ENCODE measurements around the gene AGAP3.

The AGAP3 gene

DNA sequence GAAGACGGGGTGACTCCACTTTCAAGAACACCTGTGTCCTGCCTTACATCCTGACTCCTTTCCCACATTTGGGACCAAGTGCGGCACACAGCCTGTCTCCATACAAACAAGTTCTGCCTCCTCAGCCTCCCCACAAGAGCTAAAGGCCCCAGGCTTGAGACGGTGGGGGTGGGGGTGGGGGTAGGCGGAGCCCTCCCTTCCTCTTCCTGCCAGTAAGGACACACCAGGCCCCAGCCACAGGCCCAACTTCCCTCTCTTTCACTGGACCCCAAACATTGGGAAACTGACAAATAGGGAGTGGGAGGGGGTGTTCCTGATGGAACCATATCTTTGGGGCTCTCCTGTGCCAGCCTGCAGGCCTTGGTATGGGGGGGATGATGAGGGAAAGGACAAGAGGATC lies 33.2 kb upstream of the AGAP3 start:
- ChIA-PET POLR2A (no interaction called here), CTCF (interaction anchor here (1.2 kb wide), 1 partner anchor 15 kb away, joined by 3 read pairs; no protein-coding TSS in a partner anchor)
- DNase-seq (ENCODE audit: extremely low spot score): no peak
- TF ChIP-seq, protein P1, sequence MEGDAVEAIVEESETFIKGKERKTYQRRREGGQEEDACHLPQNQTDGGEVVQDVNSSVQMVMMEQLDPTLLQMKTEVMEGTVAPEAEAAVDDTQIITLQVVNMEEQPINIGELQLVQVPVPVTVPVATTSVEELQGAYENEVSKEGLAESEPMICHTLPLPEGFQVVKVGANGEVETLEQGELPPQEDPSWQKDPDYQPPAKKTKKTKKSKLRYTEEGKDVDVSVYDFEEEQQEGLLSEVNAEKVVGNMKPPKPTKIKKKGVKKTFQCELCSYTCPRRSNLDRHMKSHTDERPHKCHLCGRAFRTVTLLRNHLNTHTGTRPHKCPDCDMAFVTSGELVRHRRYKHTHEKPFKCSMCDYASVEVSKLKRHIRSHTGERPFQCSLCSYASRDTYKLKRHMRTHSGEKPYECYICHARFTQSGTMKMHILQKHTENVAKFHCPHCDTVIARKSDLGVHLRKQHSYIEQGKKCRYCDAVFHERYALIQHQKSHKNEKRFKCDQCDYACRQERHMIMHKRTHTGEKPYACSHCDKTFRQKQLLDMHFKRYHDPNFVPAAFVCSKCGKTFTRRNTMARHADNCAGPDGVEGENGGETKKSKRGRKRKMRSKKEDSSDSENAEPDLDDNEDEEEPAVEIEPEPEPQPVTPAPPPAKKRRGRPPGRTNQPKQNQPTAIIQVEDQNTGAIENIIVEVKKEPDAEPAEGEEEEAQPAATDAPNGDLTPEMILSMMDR (IDR thresholded peaks at IDR 0.05; ENCODE audit: control extremely low read depth, extremely low read depth, low read depth, missing control alignments): no peak

DNA sequence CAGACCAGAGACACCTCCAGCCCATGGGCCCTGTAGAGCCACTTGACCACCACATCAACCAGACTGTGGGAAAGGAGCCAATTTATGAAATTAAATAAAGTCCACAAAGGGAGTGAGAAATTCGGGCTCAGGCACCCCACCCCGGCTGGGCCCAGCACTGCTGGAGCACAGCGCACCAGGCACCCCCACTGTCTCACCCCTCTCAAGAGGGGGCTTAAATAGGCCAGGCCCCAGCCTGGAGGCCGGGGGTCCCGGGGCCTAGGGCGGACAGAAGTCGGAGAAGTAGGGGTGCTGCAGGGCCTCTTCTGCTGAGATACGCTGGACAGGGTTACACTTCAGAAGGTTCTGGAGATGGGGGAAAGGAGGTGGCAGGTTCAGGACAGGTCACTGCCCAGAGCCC lies 32.5 kb upstream of the AGAP3 start:
- CTCF ChIA-PET: no interaction called here
- POLR2A ChIA-PET: no interaction called here
- TF ChIP-seq, protein P1 (IDR thresholded peaks at IDR 0.05; ENCODE audit: control extremely low read depth, extremely low read depth, low read depth, missing control alignments): no peak
- DNase-seq (ENCODE audit: extremely low spot score): no peak

DNA sequence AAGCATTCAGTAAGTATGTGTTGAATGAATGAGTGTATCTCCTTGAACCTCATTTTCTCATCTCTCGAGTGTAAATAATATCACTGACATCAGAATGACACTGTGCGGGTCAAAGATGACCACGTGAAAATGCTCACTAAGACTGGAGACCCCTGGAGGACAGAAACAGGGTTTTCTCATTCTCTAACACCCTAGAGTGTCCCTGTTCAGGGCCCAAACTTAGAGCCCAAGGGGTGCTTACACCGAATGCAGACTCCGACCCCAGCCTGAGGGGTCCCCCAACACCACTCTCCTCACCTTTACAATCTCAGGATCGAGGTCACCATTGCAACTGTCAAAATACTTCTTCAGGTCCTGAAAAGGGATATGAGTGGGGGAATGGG lies 30.0 kb upstream of the AGAP3 start:
- ChIA-PET CTCF (no interaction called here), POLR2A (no interaction called here)
- TF ChIP-seq, protein P1 (IDR thresholded peaks at IDR 0.05; ENCODE audit: control extremely low read depth, extremely low read depth, low read depth, missing control alignments): no peak
- DNase-seq (ENCODE audit: extremely low spot score): no peak

DNA sequence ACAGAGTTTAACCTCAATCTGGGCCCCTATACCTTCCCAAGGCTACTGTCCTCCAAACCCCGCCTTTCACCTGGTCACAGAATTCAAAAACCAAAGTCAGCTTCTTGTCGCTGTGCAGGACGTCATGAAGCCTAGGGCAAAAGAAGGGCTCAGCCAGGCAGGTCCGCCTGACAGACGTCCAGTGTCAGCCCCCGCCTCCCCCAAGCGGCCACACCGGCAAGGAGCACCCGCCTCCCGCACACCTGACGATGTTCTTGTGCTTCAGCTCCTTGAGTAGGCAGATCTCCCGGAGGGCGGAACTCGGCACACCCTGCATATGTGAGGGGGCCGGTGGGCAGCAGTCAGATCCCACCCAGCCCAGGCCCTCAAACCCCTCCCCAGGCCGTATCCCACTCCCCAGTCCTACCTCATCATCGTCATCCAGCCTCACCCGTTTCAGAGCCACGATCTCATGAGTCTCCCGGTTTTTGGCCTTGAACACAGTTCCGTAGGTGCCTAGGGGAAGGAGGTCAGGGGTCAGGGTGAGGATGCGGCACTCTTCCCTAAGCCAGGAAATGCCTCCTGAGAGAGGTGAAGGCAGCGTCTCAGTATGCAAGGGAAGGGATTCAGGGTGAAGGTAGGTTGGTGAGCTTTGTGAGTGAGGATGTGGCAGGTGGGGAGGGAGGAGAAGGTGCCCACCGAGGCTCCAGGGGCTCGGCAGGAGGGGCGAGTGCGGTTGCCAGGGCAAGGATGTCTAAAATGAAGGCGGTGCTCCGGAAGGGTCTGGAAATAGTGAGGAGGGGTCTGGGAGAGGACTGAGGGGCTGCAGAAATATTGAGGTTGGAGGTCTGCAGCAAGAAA lies 29.4 kb upstream of the AGAP3 start:
- CTCF ChIA-PET: interaction anchor here (1.1 kb wide), 1 partner anchor 187 kb away, joined by 3 read pairs; no protein-coding TSS in a partner anchor
- POLR2A ChIA-PET: no interaction called here
- DNase-seq (ENCODE audit: extremely low spot score): no peak
- TF ChIP-seq, protein P1 (IDR thresholded peaks at IDR 0.05; ENCODE audit: control extremely low read depth, extremely low read depth, low read depth, missing control alignments): no peak

DNA sequence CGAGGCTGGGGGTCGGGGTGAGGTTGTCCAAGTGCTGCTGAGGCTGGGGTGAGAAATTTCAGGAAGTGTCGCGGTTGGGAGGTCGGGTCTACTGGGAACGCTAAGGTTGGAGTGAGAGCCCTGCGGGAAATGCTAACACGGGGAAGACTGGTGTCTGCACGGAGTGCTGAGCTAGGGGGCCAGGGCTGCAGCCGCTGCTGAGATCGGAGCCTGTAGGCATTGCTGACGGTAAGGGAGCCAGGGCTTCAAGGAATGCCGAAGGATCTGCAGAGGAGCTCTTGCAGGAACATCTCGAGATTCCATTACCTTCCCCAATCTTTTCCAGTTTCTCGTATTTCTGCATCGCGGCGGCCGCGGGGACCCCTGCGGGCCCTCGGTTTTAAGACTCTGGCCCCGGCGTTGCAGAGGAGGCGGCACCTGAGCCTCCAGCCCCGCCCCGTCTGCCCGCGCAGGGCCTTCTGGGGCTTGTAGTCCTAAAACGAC lies 28.7 kb upstream of the AGAP3 start, which contains the start of gene CDK5:
Gene CDK5, minus strand, starts transcription at position 392 of the 483 bp plus-strand sequence. Its CDS starts 49 bp downstream, at position 343.
- POLR2A ChIA-PET: no interaction called here
- CTCF ChIA-PET: interaction anchor here (1.1 kb wide), 1 partner anchor 187 kb away, joined by 3 read pairs; no protein-coding TSS in a partner anchor
- TF ChIP-seq, protein P1 (IDR thresholded peaks at IDR 0.05; ENCODE audit: control extremely low read depth, extremely low read depth, low read depth, missing control alignments): no peak
- no peak for DNase-seq (ENCODE audit: extremely low spot score)

DNA sequence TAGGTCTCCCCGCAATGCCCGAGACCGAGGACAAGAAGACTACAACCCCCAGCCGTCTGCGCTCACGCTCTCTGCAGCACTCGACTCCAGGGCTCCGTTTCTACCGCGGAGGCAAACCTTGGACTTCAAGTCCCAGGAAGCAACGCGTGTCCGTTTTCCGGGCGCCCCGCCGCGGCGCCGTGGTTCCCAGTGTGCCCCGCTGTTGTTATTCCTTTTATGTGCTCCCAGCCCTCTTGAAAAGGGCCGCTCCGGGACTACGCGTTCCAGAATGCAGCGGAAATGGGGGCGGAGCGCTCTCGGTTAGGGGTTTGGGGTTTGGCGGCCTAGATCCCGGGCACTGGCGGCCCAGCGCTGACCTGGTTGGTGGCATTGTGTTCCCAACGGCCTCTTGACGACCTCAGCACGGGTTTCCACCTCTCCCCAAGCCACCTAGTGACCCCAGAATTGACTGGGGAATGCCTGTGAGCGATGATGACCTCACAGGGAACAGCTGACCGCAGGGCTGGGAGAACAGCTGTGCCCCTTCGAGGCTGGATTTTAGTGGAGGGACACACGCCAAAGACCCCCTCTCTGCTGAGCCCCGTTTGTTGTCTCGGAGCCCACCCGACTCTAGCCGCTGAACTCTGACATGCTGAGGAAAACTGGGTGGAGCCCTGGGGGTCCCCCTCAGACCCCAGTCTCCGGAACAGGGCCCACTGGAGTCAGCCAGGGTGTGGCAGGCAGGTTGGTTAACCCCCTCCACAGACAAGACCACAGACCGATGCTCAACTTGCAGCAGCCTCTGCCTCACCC lies 28.1 kb upstream of the AGAP3 start:
- TF ChIP-seq, protein P1 (IDR thresholded peaks at IDR 0.05; ENCODE audit: control extremely low read depth, extremely low read depth, low read depth, missing control alignments): no peak
- POLR2A ChIA-PET: interaction anchor here (1.4 kb wide), 1 partner anchor 22 kb away, joined by 3 read pairs; the partner anchor contains the start of gene FASTK
- peak; percentile 99 for DNase-seq (ENCODE audit: extremely low spot score)
- CTCF ChIA-PET: interaction anchor here (0.9 to 1.0 kb wide), 2 partner anchors 20 to 52 kb away, joined by 3 to 4 read pairs; no protein-coding TSS in a partner anchor

Measured in GM10248 (cell line).